Dermis lymphatic vessel endothelial cell (primary cell): ENCODE data around the gene HSH2D. TPM values are rescaled to one million over a fixed set of nuclear protein-coding genes. Genes with fewer than 3 reads are reported as not detected.

ENCODE experiments used
- total RNA-seq: library from RNA; depleted of rRNA; stranded (reverse); fragments of >200 nt; gene quantifications from 2 replicates; pipeline ENCODE4 v1.2.1, GENCODE V29; 2014

The HSH2D gene
- total RNA-seq: not detected in 2 replicates

GRCh38 chr19:16143399-16144215 lies at the start of gene HSH2D:
HSH2D (plus strand) TSS chr19:16143685; CDS start chr19:16148751, 5,066 bp downstream.

GRCh38 chr19:16111160-16111908 lies 32.2 kb upstream of the HSH2D start, which contains the start of gene RAB8A:
RAB8A (plus strand) TSS chr19:16111889; CDS start chr19:16111902, 13 bp downstream.

GRCh38 chr19:16185123-16185767 lies 41.8 kb downstream of the HSH2D start, which contains the start of gene FAM32A:
FAM32A (plus strand) TSS chr19:16185410; CDS start chr19:16185443, 33 bp downstream.

GRCh38 chr19:16197622-16198369 lies 54.3 kb downstream of the HSH2D start, which contains the start of gene AP1M1:
AP1M1 (plus strand) TSS chr19:16197911; CDS start chr19:16198027, 116 bp downstream.

Other genes with a start within 250 kb of the HSH2D start
- 0.09 TPM in 1 of 2 replicates, not detected in the other for gene CYP4F2, start 245.6 kb upstream of the HSH2D start, total RNA-seq
- not detected in 2 replicates for gene CYP4F11, start 209.2 kb upstream of the HSH2D start, total RNA-seq
- gene OR10H4, start 194.7 kb upstream of the HSH2D start, total RNA-seq: not detected in 2 replicates
- 506 and 673 TPM in 2 replicates for gene TPM4, start 67.2 kb upstream of the HSH2D start, total RNA-seq
- 107 and 137 TPM in 2 replicates for gene RAB8A, start 31.8 kb upstream of the HSH2D start, total RNA-seq
- 0.09 TPM in 1 of 2 replicates, not detected in the other for gene CIB3, start 29.8 kb downstream of the HSH2D start, total RNA-seq
- gene FAM32A, start 41.7 kb downstream of the HSH2D start, total RNA-seq: 119 and 125 TPM in 2 replicates
- gene AP1M1, start 54.2 kb downstream of the HSH2D start, total RNA-seq: 39.1 and 41.9 TPM in 2 replicates
- 4.0 and 16.1 TPM in 2 replicates for gene KLF2, start 181.1 kb downstream of the HSH2D start, total RNA-seq